MCF 10A (cell line): Measurements from ENCODE around the gene OR5B21. TPM values are rescaled to one million over a fixed set of nuclear protein-coding genes. Genes with fewer than 3 reads are reported as not detected.

Experiments
- BruUV-seq: library from RNA; stranded (reverse); fragments of 400-500 nt; replicated peaks from 2 replicates; lab custom pipeline; 2021; lab: Mats Ljungman, UMichigan
- CTCF ChIA-PET: fragments of 300-600 bp; sonication (Branson Sonifier 250); formaldehyde crosslinking; extraction: SDS; loops from one replicate; lab custom pipeline; 2021; ENCODE audit warnings: antibody characterized with exemption, inconsistent platforms; lab: Yijun Ruan, JAX
- POLR2A ChIA-PET: fragments of 300-600, 350-650 bp; sonication (Branson Sonifier 250); formaldehyde crosslinking; extraction: SDS; loops from one replicate; lab custom pipeline; 2020; ENCODE audit warnings: antibody characterized with exemption, inconsistent platforms; lab: Yijun Ruan, JAX
- DNase-seq: peaks from one replicate; pipeline ENCODE4 v3.0.0-alpha.2; 2018; ENCODE audit not compliant: unreplicated experiment
- H3K27ac Mint-ChIP-seq: one replicate; pipeline ENCODE4 v1.8.0; 2022; ENCODE audit warnings: mild to moderate bottlenecking, low read depth, mixed read lengths; ENCODE audit not compliant: unreplicated experiment
- H3K27me3 Mint-ChIP-seq: one replicate; pipeline ENCODE4 v1.8.0; 2022; ENCODE audit warnings: mixed read lengths; ENCODE audit not compliant: insufficient read depth, unreplicated experiment
- H3K36me3 Mint-ChIP-seq: one replicate; pipeline ENCODE4 v1.8.0; 2022; ENCODE audit warnings: mild to moderate bottlenecking, moderate library complexity, mixed read lengths; ENCODE audit not compliant: insufficient read depth, unreplicated experiment
- H3K4me1 Mint-ChIP-seq: one replicate; pipeline ENCODE4 v1.8.0; 2022; ENCODE audit warnings: mixed read lengths; ENCODE audit not compliant: insufficient read depth, unreplicated experiment
- H3K4me3 Mint-ChIP-seq: one replicate; pipeline ENCODE4 v1.8.0; 2022; ENCODE audit warnings: mild to moderate bottlenecking, moderate library complexity, mixed read lengths; ENCODE audit not compliant: unreplicated experiment
- H3K9me3 Mint-ChIP-seq: one replicate; pipeline ENCODE4 v1.8.0; 2022; ENCODE audit warnings: mixed read lengths; ENCODE audit not compliant: unreplicated experiment
- intact Hi-C: fragments of 100-400 bp; cut with micrococcal nuclease; formaldehyde crosslinking; loops from 2 replicates; pipeline ENCODE4 v1.14.1; 2022
- total RNA-seq: library from RNA; stranded (reverse); gene quantifications from 2 replicates; pipeline ENCODE4 v1.2.3, GENCODE V29; 2022
- TF ChIP-seq, protein P1 (sequence below): fragments of 200-600 bp; IDR thresholded peaks from one replicate; pipeline ENCODE4 v1.8.0; 2022; ENCODE audit warnings: antibody characterized with exemption, mild to moderate bottlenecking; ENCODE audit not compliant: unreplicated experiment

The OR5B21 gene
- total RNA-seq, 1 experiment from 2014 or later, result not detected

DNA sequence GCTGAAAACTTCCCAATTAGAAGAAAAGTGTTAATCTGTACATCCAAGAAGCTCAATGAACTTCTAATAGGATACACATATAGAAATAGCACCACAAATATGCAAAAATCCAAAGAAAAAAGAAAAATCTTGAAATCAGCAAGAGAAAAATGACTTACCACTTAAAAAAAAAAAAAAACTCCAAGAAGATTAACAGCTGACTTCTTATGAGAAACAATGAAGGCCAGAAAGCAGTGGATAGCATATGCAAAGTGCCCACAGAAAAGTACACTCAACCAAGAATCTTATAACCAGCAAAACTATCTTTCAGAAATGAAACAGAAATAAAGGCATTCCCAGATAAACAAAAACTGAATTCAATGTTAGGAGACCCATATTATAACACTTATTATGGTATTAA is 36.0 kb downstream of the OR5B21 start:
- no peak overlapping the region for H3K4me3 Mint-ChIP-seq
- CTCF ChIA-PET, result no interaction called here
- H3K4me1 Mint-ChIP-seq, result no peaks in the 10 kb centered on the region
- TF ChIP-seq, protein P1, sequence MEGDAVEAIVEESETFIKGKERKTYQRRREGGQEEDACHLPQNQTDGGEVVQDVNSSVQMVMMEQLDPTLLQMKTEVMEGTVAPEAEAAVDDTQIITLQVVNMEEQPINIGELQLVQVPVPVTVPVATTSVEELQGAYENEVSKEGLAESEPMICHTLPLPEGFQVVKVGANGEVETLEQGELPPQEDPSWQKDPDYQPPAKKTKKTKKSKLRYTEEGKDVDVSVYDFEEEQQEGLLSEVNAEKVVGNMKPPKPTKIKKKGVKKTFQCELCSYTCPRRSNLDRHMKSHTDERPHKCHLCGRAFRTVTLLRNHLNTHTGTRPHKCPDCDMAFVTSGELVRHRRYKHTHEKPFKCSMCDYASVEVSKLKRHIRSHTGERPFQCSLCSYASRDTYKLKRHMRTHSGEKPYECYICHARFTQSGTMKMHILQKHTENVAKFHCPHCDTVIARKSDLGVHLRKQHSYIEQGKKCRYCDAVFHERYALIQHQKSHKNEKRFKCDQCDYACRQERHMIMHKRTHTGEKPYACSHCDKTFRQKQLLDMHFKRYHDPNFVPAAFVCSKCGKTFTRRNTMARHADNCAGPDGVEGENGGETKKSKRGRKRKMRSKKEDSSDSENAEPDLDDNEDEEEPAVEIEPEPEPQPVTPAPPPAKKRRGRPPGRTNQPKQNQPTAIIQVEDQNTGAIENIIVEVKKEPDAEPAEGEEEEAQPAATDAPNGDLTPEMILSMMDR, result no peak
- H3K27ac Mint-ChIP-seq, result no peak overlapping the region
- no peaks in the 10 kb centered on the region for H3K27me3 Mint-ChIP-seq
- no peak for DNase-seq
- no TSS peak for BruUV-seq
- intact Hi-C loops, result no loop called here
- no peaks in the 10 kb centered on the region for H3K9me3 Mint-ChIP-seq
- POLR2A ChIA-PET, result no interaction called here
- H3K36me3 Mint-ChIP-seq, result no peaks in the 10 kb centered on the region

DNA sequence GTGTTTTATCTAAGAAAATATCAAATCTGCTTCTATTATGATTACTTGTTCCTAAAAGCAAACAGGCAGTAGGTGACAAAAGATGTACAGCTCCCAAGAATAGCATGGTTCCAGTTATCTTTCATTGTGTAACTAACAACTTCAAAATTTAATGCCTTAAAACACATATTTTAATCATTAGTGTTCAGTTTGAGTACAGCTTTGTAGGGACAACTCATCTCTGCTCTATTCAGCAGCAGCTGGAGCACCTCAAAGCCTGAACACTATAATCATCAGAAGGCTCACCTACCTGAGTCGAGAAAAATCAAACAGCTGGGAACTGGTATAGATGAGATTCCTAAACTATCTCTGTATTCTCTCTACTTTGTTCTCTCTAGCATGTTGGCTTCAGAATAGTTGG is 41.6 kb downstream of the OR5B21 start:
- no peak for DNase-seq
- intact Hi-C loops, result no loop called here
- no TSS peak for BruUV-seq
- TF ChIP-seq, protein P1, result no peak
- no peak overlapping the region for H3K27ac Mint-ChIP-seq
- ChIA-PET CTCF (no interaction called here), POLR2A (no interaction called here)
- H3K9me3 Mint-ChIP-seq, result no peaks in the 10 kb centered on the region
- no peak overlapping the region for H3K4me3 Mint-ChIP-seq
- no peaks in the 10 kb centered on the region for H3K36me3 Mint-ChIP-seq
- no peaks in the 10 kb centered on the region for H3K4me1 Mint-ChIP-seq
- no peaks in the 10 kb centered on the region for H3K27me3 Mint-ChIP-seq

DNA sequence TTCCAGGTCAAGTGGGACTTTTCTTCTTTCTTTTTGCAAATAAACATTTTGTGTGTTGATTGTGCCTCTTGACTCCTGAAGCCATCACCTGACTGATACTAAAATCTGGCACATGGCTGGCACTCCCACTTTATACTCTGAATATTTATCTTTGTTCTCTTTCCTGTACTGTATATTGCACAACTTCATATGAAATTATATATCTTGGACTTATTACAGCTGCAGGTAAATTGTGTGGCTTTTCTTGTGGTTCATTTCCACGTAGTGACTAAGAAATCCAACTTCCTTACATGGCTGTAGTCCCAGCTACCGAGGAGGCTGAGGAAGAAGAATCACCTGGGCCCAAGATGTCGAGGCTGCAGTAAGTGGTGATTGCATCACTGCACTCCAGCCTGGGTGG is 42.2 kb downstream of the OR5B21 start:
- ChIA-PET CTCF (no interaction called here), POLR2A (no interaction called here)

More for the DNA sequence above, 42.2 kb downstream of the OR5B21 start:
- no peak overlapping the region for H3K27ac Mint-ChIP-seq
- H3K4me1 Mint-ChIP-seq, result no peaks in the 10 kb centered on the region
- TF ChIP-seq, protein P1, result no peak
- no TSS peak for BruUV-seq
- H3K4me3 Mint-ChIP-seq, result no peak overlapping the region
- H3K9me3 Mint-ChIP-seq, result no peaks in the 10 kb centered on the region
- intact Hi-C loops, result no loop called here
- peak; percentile 45 for DNase-seq
- H3K36me3 Mint-ChIP-seq, result no peaks in the 10 kb centered on the region
- no peaks in the 10 kb centered on the region for H3K27me3 Mint-ChIP-seq

Other genes with a start within 250 kb of the OR5B21 start
- gene OR10W1, start 239.8 kb downstream of the OR5B21 start, total RNA-seq, result not detected in 2 replicates
- gene OR5B17, start 149.0 kb downstream of the OR5B21 start, total RNA-seq, result not detected in 2 replicates
- gene OR5B3, start 101.2 kb downstream of the OR5B21 start, total RNA-seq, result not detected in 2 replicates
- gene OR5B2, start 80.0 kb downstream of the OR5B21 start, total RNA-seq, result not detected in 2 replicates
- gene OR5B12, start 65.9 kb downstream of the OR5B21 start, total RNA-seq, result not detected in 2 replicates
- 7.6 and 7.8 TPM in 2 replicates for gene LPXN, start 67.8 kb upstream of the OR5B21 start, total RNA-seq
- gene ZFP91, start 71.0 kb upstream of the OR5B21 start, total RNA-seq, result 72.9 and 86.2 TPM in 2 replicates
- 2.4 and 2.9 TPM in 2 replicates for gene CNTF, start 114.6 kb upstream of the OR5B21 start, total RNA-seq
- gene GLYAT, start 223.8 kb upstream of the OR5B21 start, total RNA-seq, result not detected in 2 replicates